ENCODE results near the gene GPR158. TPM values are rescaled to one million over a fixed set of nuclear protein-coding genes. Genes with fewer than 3 reads are reported as not detected.

Gene GPR158
- total RNA-seq, 4 donors from 2014 or later = 0.18 TPM; not detected in 3

DNA sequence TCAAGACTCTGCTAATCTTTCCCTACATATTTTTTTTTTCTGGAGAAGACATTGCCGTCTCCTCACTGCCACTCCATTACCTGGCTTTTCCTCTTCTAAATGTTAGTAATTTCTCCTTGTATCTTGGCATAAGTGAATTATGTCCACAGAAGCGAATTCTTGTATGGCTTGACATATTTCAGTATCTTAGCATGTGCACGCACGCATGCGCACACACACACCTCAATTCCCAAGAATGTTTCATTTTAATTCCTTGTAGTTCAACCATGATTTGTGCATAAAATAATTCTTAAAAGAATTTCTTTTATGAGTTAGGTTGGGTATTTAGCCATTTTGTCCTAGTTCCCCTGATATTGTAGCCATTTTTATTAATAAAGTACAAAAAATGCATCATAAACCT, 458.0 kb downstream of the GPR158 start:
- 86% methylated on average over 5 of the region's 5 CpGs for WGBS
- TF ChIP-seq POLR2AphosphoS5 (IDR thresholded peaks at IDR 0.05) = no peak
- Histone ChIP-seq H3K36me3 (no peaks in the 10 kb centered on the region), H3K4me1 (no peaks in the 10 kb centered on the region), H3K4me3 (no peak overlapping the region), H3K27ac (no peak overlapping the region), H3K9me3 (no peaks in the 10 kb centered on the region), H3K27me3 (no peaks in the 10 kb centered on the region)
- DNase-seq (ENCODE audit: low spot score in 2 of 2) = no peak

DNA sequence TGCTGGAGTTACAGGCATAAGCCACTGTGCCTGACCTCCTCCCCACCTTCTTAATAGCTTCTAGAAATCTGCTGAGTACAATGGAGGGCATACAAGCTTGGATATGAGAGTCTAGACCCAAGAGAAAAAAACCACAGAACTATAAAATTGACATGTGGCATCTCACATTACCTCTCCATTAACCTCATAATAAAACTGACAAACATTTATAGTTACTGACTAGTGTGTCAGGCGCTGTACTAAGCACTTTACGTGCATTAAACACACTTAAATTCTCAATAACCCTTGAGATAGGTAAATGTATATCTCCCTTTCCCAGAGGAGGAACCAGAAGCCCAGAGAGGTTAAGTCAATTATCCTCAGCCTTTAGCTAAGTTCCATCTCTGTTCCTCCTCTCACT, 458.7 kb downstream of the GPR158 start:
- H3K9me3 ChIP-seq = no peaks in the 10 kb centered on the region
- no peaks in the 10 kb centered on the region for H3K4me1 ChIP-seq
- H3K36me3 ChIP-seq = no peaks in the 10 kb centered on the region
- H3K27me3 ChIP-seq = no peaks in the 10 kb centered on the region
- 86% methylated on average over 2 of the region's 2 CpGs for whole genome bisulfite sequencing
- H3K27ac ChIP-seq = no peak overlapping the region
- DNase-seq (ENCODE audit: low spot score in 2 of 2) = no peak
- H3K4me3 ChIP-seq = no peak overlapping the region
- TF ChIP-seq EP300 (IDR thresholded peaks at IDR 0.05) (no peak), POLR2A (IDR thresholded peaks at IDR 0.05) (no peak), POLR2AphosphoS5 (IDR thresholded peaks at IDR 0.05) (no peak), CTCF (IDR thresholded peaks at IDR 0.05) (no peak)

DNA sequence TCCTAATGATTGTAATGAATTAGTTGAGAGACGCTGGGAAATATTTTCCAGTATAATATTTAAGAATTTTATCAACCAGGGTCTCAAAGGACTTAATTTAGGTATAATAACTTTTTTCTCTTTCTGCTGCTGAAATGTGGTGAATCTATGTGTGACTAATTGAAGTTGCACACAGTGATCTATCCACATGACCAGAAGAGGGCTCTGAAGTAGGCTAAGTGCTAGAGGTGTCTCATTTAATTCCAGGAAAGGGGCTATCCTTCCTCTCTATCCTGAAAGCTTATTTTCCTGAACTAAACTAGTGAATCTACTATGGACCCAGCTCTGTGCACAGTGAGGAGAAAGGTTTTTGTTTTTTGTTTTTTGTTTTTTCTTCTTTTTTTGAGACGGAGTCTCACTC, 464.8 kb downstream of the GPR158 start:
- TF ChIP-seq EP300 (IDR thresholded peaks at IDR 0.05) = no peak
- no peak for TF ChIP-seq POLR2A (IDR thresholded peaks at IDR 0.05)
- no peak for TF ChIP-seq CTCF (IDR thresholded peaks at IDR 0.05)
- TF ChIP-seq POLR2AphosphoS5 (IDR thresholded peaks at IDR 0.05) = no peak
- Histone ChIP-seq H3K27me3 (no peaks in the 10 kb centered on the region), H3K4me3 (no peak overlapping the region), H3K9me3 (no peaks in the 10 kb centered on the region), H3K27ac (no peak overlapping the region), H3K4me1 (no peaks in the 10 kb centered on the region), H3K36me3 (no peaks in the 10 kb centered on the region)
- WGBS = 96% methylated on average over 2 of the region's 2 CpGs
- no peak for DNase-seq (ENCODE audit: low spot score in 2 of 2)

DNA sequence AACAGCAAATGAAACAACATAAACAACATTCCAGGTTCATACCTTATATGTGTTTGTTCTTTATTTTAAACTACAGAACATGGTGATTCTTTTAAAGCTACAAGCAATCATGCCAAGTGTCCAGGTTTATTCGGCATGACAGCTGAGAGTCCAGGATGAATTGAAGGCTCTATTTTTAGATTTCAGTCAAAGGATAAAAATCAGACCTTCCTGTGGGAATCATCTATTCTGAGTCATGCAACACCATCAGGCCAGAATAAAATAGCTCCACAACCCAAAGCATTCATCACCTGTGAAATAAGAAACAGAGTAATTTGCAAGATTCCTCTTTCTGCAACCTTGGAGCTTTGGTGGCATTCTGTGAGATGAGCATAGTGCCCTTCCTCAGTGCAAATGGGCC, 466.8 kb downstream of the GPR158 start:
- Histone ChIP-seq H3K27ac (no peak overlapping the region), H3K4me3 (no peak overlapping the region), H3K27me3 (no peaks in the 10 kb centered on the region), H3K4me1 (no peaks in the 10 kb centered on the region), H3K9me3 (no peaks in the 10 kb centered on the region), H3K36me3 (no peaks in the 10 kb centered on the region)
- 72% methylated on average over 1 of the region's 1 CpG for WGBS
- no peak for DNase-seq (ENCODE audit: low spot score in 2 of 2)
- no peak for TF ChIP-seq EP300 (IDR thresholded peaks at IDR 0.05)
- TF ChIP-seq POLR2AphosphoS5 (IDR thresholded peaks at IDR 0.05) = no peak
- TF ChIP-seq CTCF (IDR thresholded peaks at IDR 0.05) = no peak

- no peaks in the 10 kb centered on the region for H3K9me3 ChIP-seq
- no peak for DNase-seq (ENCODE audit: low spot score in 2 of 2)
- no peak overlapping the region for H3K4me3 ChIP-seq
- TF ChIP-seq POLR2AphosphoS5 (IDR thresholded peaks at IDR 0.05) = no peak
- TF ChIP-seq EP300 (IDR thresholded peaks at IDR 0.05) = no peak
- TF ChIP-seq POLR2A (IDR thresholded peaks at IDR 0.05) = no peak
- no peak for TF ChIP-seq CTCF (IDR thresholded peaks at IDR 0.05)
- H3K27me3 ChIP-seq = no peaks in the 10 kb centered on the region
- no peaks in the 10 kb centered on the region for H3K36me3 ChIP-seq
- no peak overlapping the region for H3K27ac ChIP-seq
- H3K4me1 ChIP-seq = no peaks in the 10 kb centered on the region
- 62% methylated on average over 3 of the region's 3 CpGs for WGBS
These were observed 467.9 kb downstream of the GPR158 start for GRCh38 chr10:25642721-25643120.

GRCh38 chr10:25646371-25646770, 471.6 kb downstream of the GPR158 start:
- no peak overlapping the region for H3K27ac ChIP-seq
- WGBS = 75% methylated on average over 2 of the region's 2 CpGs
- H3K4me3 ChIP-seq = no peak overlapping the region
- no peaks in the 10 kb centered on the region for H3K9me3 ChIP-seq
- no peaks in the 10 kb centered on the region for H3K4me1 ChIP-seq
- no peaks in the 10 kb centered on the region for H3K27me3 ChIP-seq
- no peak for DNase-seq (ENCODE audit: low spot score in 2 of 2)
- no peak for TF ChIP-seq EP300 (IDR thresholded peaks at IDR 0.05)
- TF ChIP-seq CTCF (IDR thresholded peaks at IDR 0.05) = no peak
- TF ChIP-seq POLR2A (IDR thresholded peaks at IDR 0.05) = no peak
- TF ChIP-seq POLR2AphosphoS5 (IDR thresholded peaks at IDR 0.05) = no peak
- H3K36me3 ChIP-seq = no peaks in the 10 kb centered on the region
